AG10803 (cell line): ENCODE measurements around the gene PDK4.

Source experiments
- DNase-seq: peaks from one replicate; pipeline ENCODE4 v3.0.0; 2010; ENCODE audit warnings: low read depth
- H3K4me3 ChIP-seq: 2 replicates; pipeline ENCODE4 v1.5.1; 2011; ENCODE audit warnings: mild to moderate bottlenecking, low read length, control low read depth
- TF ChIP-seq, protein P1 (sequence below): conservative IDR thresholded peaks from 2 replicates; pipeline ENCODE4 v1.5.1; 2011; ENCODE audit warnings: mild to moderate bottlenecking, low read length, control low read depth, inconsistent platforms

The PDK4 gene

DNA sequence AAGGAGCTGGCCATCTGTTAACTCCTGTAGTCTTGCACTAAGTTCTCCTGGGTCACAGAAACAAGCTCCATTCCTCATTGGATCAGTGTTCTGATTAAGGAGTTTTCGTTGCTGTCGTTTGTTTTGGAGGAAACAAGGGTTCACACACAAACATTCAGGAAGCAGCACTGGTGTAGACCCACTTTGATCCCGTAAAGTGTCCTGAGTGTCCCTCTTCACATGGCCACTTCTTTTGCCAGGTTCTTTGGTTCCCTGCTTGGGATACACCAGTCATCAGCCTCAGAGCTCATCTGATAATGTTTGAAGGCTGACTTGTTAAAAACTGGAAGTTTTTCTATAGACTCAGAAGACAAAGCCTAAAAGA, 10.9 kb downstream of the PDK4 start:
- TF ChIP-seq, protein P1, sequence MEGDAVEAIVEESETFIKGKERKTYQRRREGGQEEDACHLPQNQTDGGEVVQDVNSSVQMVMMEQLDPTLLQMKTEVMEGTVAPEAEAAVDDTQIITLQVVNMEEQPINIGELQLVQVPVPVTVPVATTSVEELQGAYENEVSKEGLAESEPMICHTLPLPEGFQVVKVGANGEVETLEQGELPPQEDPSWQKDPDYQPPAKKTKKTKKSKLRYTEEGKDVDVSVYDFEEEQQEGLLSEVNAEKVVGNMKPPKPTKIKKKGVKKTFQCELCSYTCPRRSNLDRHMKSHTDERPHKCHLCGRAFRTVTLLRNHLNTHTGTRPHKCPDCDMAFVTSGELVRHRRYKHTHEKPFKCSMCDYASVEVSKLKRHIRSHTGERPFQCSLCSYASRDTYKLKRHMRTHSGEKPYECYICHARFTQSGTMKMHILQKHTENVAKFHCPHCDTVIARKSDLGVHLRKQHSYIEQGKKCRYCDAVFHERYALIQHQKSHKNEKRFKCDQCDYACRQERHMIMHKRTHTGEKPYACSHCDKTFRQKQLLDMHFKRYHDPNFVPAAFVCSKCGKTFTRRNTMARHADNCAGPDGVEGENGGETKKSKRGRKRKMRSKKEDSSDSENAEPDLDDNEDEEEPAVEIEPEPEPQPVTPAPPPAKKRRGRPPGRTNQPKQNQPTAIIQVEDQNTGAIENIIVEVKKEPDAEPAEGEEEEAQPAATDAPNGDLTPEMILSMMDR: no peak
- H3K4me3 ChIP-seq: no peak overlapping the region
- no peak for DNase-seq

DNA sequence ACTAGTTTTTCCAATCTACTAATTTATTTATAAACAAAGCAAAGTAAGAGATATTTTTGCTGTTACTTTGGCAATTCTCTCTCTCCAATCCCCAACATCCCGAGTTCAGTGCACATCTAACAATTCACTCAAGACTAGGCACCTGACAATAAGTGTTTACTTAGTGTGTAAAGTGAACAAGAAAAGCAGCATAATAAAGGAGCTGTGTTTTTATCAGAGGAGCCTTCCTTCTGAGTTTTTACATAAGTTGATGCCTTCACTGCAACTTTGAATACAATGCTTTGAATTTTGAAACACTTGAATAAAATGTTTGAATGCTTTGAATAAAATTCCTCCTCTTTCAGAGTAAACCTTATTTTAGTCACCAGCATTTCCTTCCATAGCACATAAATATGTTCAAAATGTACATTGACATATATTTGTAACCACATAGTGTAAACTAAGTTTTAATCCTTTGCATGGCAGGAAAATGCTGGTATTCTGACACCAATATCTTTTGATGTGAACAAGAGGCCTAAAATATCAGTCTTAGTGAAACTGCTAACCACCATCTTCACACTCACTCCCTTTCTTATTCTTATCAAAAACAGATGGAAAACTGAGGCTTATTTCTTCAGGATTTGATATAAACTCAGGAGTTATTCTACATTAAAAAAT, 11.4 kb downstream of the PDK4 start:
- TF ChIP-seq, protein P1: no peak
- DNase-seq: no peak
- no peak overlapping the region for H3K4me3 ChIP-seq

DNA sequence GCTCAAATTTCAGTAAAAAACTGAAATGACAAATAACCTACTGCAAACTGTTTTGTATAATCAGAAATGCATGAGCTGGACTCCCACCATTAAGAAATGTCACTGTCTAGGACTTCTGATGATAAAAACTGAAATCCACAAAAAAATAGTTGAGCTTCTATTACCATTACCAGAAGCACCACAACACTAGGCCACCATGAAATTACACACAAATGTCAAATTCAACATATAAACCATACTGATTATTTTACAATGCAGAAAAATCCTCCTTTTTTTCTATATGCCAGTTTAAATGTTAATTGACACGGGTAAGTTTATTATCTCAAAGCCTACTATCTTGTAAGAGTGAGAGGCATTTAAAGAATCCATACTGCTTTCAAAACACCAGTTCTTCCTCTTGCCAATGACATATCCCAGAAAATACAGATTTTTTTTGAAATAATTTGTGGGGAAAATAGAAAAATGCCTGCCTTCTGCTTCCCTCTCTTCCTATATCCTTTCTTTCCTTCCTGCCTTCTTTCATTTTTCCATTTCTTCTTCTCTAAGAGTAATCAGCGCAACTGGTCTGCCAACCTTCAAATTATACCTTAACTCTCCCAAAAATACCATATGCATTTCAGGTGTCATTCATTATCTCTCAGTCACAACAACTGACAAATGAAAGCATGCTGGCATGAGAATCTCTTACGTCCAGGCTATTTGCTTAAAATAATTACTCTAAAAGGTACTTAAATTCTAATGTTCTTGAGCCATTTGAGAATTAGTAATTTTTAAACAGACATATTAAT, 12.3 kb downstream of the PDK4 start:
- no peak for DNase-seq
- no peak overlapping the region for H3K4me3 ChIP-seq
- TF ChIP-seq, protein P1: no peak

DNA sequence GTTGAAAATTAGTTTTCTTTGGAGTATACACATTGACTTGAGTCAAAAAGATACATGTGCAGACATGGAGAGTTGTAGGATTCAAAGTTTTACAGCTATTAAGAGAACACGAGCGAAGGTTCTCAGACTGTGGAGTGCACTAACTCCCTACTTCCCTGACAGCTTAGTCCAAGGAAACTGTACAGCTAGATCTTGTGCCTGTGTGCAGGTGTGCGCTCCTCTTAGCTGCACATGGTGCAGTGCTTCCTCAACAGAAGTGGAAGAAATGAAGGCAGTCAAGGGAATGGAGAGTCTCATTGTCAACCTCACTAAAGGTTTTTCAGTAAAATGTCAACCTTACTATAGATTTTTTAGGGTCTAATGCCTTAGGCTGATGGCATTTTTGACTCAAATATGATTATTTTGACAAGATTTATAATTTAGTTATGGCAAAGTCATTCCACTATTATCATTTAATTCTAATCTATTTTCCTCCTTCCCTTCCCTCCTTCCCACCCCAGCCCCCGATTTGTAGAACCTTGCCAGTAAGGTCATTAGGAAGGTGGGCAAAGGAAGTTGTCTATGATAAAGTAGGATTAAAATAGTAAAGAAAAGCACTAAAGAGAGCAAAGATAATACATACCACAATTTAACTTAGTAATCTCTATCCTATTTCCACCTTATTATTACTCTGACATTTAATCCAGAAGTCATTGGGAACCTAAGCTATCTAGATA, 13.6 kb downstream of the PDK4 start:
- no peak for DNase-seq
- H3K4me3 ChIP-seq: no peak overlapping the region
- TF ChIP-seq, protein P1: no peak

DNA sequence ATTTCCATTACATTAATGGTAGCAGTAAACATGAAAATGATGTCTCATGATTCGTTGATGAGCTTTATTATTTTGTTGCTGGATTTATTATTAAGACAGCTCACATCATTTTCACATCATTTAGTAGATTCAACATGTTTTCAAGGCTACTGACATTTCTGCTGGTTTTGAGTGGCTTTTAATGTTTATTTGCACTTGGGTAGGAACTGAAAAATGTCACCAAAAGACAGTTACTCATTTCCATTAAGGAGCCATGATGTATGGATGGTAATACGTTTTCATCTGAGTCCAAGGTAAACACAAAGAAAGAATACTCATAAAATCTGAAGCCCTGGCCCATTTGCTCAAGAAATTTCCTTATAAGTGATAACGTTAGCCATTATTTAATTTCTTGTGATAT, 14.8 kb downstream of the PDK4 start:
- TF ChIP-seq, protein P1: no peak
- DNase-seq: no peak
- no peak overlapping the region for H3K4me3 ChIP-seq

DNA sequence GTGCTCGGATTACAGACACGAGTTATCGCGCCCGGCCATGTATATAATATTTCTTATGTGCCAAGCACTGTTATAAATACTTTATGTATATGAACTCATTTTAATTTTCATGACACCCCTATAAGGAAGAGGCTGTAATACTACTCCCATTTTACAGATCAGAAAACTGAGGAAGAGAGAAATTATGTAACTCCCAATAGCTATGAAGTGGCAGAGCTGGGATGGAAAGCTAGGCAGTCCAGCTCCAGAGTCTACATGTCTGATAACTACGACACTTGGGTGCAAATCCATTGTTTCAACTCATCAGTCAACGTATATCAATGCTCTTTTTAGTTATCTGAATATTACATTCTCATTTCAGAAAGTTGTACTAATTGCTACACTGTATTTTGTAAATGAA, 17.0 kb downstream of the PDK4 start:
- DNase-seq: no peak
- TF ChIP-seq, protein P1: no peak
- H3K4me3 ChIP-seq: no peak overlapping the region
